Measurements from ENCODE around the gene TRIM40. TPM values are rescaled to one million over a fixed set of nuclear protein-coding genes. Genes with fewer than 3 reads are reported as not detected.

The TRIM40 gene
- total RNA-seq, 1 experiment from 2014 or later: not detected

DNA sequence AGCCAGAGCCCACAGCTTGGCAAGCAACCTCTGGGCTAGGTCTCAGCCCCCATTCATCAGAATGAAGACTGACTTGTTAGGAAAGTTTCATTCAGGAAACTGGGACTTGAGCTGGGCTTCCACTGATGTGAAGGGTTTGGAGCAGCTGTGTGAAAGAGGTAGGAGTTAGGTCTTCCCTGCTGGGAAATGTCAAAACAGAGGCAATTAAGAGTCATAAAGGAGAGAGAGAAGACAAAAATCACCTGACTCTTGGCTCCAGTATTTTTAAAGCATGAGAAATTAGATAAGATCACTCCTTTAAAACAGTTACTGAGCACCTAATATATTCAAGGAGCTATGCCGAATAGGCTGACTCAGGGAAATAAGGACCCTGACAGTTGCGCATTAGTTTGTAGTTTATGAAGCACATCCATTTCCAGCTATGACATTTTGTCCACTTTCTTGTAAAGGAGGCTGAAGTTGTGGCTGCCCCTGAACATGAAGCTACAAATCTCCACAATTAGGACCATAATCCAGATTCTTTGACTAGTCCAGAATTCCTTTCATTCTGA, 3.9 kb upstream of the TRIM40 start:
- DNase-seq (ENCODE audit: low read depth, low spot score) (no peak), ATAC-seq (no peak)
- H3K36me3 ChIP-seq (ENCODE audit: control insufficient read depth in 1 of 2, insufficient read depth in 2 of 2, low read length in 2 of 2): no peaks in the 10 kb centered on the region
- no peaks in the 10 kb centered on the region for H3K79me2 ChIP-seq (ENCODE audit: insufficient read depth, low read length)
- no peak overlapping the region for H3K9ac ChIP-seq (ENCODE audit: low read length)
- TF ChIP-seq, protein P1, sequence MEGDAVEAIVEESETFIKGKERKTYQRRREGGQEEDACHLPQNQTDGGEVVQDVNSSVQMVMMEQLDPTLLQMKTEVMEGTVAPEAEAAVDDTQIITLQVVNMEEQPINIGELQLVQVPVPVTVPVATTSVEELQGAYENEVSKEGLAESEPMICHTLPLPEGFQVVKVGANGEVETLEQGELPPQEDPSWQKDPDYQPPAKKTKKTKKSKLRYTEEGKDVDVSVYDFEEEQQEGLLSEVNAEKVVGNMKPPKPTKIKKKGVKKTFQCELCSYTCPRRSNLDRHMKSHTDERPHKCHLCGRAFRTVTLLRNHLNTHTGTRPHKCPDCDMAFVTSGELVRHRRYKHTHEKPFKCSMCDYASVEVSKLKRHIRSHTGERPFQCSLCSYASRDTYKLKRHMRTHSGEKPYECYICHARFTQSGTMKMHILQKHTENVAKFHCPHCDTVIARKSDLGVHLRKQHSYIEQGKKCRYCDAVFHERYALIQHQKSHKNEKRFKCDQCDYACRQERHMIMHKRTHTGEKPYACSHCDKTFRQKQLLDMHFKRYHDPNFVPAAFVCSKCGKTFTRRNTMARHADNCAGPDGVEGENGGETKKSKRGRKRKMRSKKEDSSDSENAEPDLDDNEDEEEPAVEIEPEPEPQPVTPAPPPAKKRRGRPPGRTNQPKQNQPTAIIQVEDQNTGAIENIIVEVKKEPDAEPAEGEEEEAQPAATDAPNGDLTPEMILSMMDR (IDR thresholded peaks at IDR 0.05 in 2 of 3, conservative IDR thresholded peaks at IDR 0.05 in 1 of 3; ENCODE audit: borderline replicate concordance in 1 of 3, insufficient read depth in 1 of 3, low read depth in 2 of 3, low read length in 2 of 3): no peak
- no peak overlapping the region for H3K4me3 ChIP-seq (replicated peaks in 1 of 2; ENCODE audit: low read depth in 1 of 2, low read length in 2 of 2)
- peaks cover 8 to 22% of the 10 kb centered on the region in 2 experiments; a peak in 3 of 4 replicates for H3K4me1 ChIP-seq (ENCODE audit: control insufficient read depth in 1 of 2, insufficient read depth in 2 of 2, low read length in 2 of 2)
- H3K27me3 ChIP-seq (ENCODE audit: insufficient read depth, low read length): no peaks in the 10 kb centered on the region
- BruUV-seq (replicated peaks): no TSS peak
- no peaks in the 10 kb centered on the region for H4K20me1 ChIP-seq (ENCODE audit: insufficient read depth)
- no peak overlapping the region for H2AFZ ChIP-seq (ENCODE audit: low read depth, low read length, poor library complexity, severe bottlenecking)
- CTCF ChIA-PET: interaction anchor here (0.9 to 6.0 kb wide), 6 partner anchors 8 to 33 kb away, joined by 3 to 105 read pairs (median 4); no protein-coding TSS in a partner anchor
- no peaks in the 10 kb centered on the region for H3K9me2 ChIP-seq (ENCODE audit: insufficient read depth)
- H3K4me2 ChIP-seq (ENCODE audit: low read length): no peak overlapping the region
- POLR2A ChIA-PET: interaction anchor here (0.7 kb wide), 1 partner anchor 29 kb away, joined by 3 read pairs; no protein-coding TSS in a partner anchor
- H3K9me3 ChIP-seq (ENCODE audit: control insufficient read depth in 1 of 2, insufficient read depth in 1 of 2, low read depth in 1 of 2, low read length in 2 of 2): no peaks in the 10 kb centered on the region
- intact Hi-C loops (cut with micrococcal nuclease): loop anchor here (1.0 kb wide), 1 partner anchor 29 kb away; no protein-coding TSS in a partner anchor
- RAD21 ChIA-PET (ENCODE audit: low non-redundant PET in 1 of 2, low total read pairs in 2 of 2, uncharacterized antibody in 2 of 2, unreplicated experiment in 2 of 2): interaction anchor here in 1 of 2 experiments (1.8 kb wide), 1 partner anchor 29 kb away, joined by 6 read pairs; no protein-coding TSS in a partner anchor
- no peak overlapping the region for H3K27ac ChIP-seq (ENCODE audit: low read depth, low read length)

GRCh38 chr6:30135147-30135546, 793 bp upstream of the TRIM40 start:
- intact Hi-C loops (cut with micrococcal nuclease): no loop called here
- no TSS peak for BruUV-seq (replicated peaks)

More at GRCh38 chr6:30135147-30135546, 793 bp upstream of the TRIM40 start:
- Histone ChIP-seq H3K27me3 (ENCODE audit: insufficient read depth, low read length) (no peaks in the 10 kb centered on the region), H4K20me1 (ENCODE audit: insufficient read depth) (no peaks in the 10 kb centered on the region), H3K9me3 (ENCODE audit: control insufficient read depth in 1 of 2, insufficient read depth in 1 of 2, low read depth in 1 of 2, low read length in 2 of 2) (no peaks in the 10 kb centered on the region), H3K36me3 (ENCODE audit: control insufficient read depth in 1 of 2, insufficient read depth in 2 of 2, low read length in 2 of 2) (no peaks in the 10 kb centered on the region), H3K4me3 (replicated peaks in 1 of 2; ENCODE audit: low read depth in 1 of 2, low read length in 2 of 2) (no peak overlapping the region), H3K4me2 (ENCODE audit: low read length) (no peak overlapping the region), H3K79me2 (ENCODE audit: insufficient read depth, low read length) (no peaks in the 10 kb centered on the region), H3K4me1 (ENCODE audit: control insufficient read depth in 1 of 2, insufficient read depth in 2 of 2, low read length in 2 of 2) (peaks cover 4 to 11% of the 10 kb centered on the region in 2 experiments; a peak in 3 of 4 replicates), H2AFZ (ENCODE audit: low read depth, low read length, poor library complexity, severe bottlenecking) (no peak overlapping the region), H3K27ac (ENCODE audit: low read depth, low read length) (no peak overlapping the region), H3K9me2 (ENCODE audit: insufficient read depth) (no peaks in the 10 kb centered on the region), H3K9ac (ENCODE audit: low read length) (no peak overlapping the region)
- ChIA-PET RAD21 (ENCODE audit: low non-redundant PET in 1 of 2, low total read pairs in 2 of 2, uncharacterized antibody in 2 of 2, unreplicated experiment in 2 of 2) (no interaction called here), CTCF (no interaction called here), POLR2A (no interaction called here)
- TF ChIP-seq ZNF274 (IDR thresholded peaks at IDR 0.05; ENCODE audit: low read depth, low read length) (no peak), SP1 (IDR thresholded peaks at IDR 0.05; ENCODE audit: low read depth) (no peak), POLR2A (IDR thresholded peaks at IDR 0.05; ENCODE audit: borderline replicate concordance, extremely low read depth, insufficient read depth, insufficient read length) (no peak), MAX (IDR thresholded peaks at IDR 0.05) (no peak), ZFX (IDR thresholded peaks at IDR 0.05) (no peak), TCF7L2 (IDR thresholded peaks at IDR 0.05; ENCODE audit: borderline replicate concordance, extremely low read depth, insufficient read depth, insufficient read length) (no peak), EZH2 (IDR thresholded peaks at IDR 0.05) (no peak), CEBPB (IDR thresholded peaks at IDR 0.05; ENCODE audit: low read depth) (no peak)
- DNase-seq (ENCODE audit: low read depth, low spot score) (no peak), ATAC-seq (no peak)

Data from HCT116 (cell line).